HG02588 (cell line): ENCODE results near the gene IL24.
"Not testable (repeated sequence)": the region's sequence is repeated elsewhere in the genome, so short reads cannot be mapped to it uniquely, and the experiment has no call there.

ENCODE experiments used
- ATAC-seq: cut with Tn5 transposase; IDR thresholded peaks from one replicate; pipeline ENCODE4 v1.9.1; 2021; ENCODE audit warnings: mild to moderate bottlenecking, moderate library complexity; ENCODE audit not compliant: unreplicated experiment

IL24 gene

GRCh38 chr1:206897175-206897574 is at the start of gene IL24:
IL24 (plus strand) TSS chr1:206897443; CDS start chr1:206897833, 390 bp downstream.
- ATAC-seq = no peak

GRCh38 chr1:206847946-206848345 is 49.3 kb upstream of the IL24 start:
- ATAC-seq = no peak

- ATAC-seq = no peak
Observed at GRCh38 chr1:206850401-206850800, 46.8 kb upstream of the IL24 start.

GRCh38 chr1:206851341-206852010 is 45.8 kb upstream of the IL24 start:
- no peak for ATAC-seq

GRCh38 chr1:206852662-206853061 is 44.6 kb upstream of the IL24 start:
- not testable (repeated sequence) for ATAC-seq

- not testable (repeated sequence) for ATAC-seq
Observed at GRCh38 chr1:206853696-206854095, 43.5 kb upstream of the IL24 start.

GRCh38 chr1:206854401-206855129 is 42.7 kb upstream of the IL24 start:
- ATAC-seq = no peak

GRCh38 chr1:206855859-206856258 is 41.4 kb upstream of the IL24 start:
- no peak for ATAC-seq

GRCh38 chr1:206856674-206857464 is 40.4 kb upstream of the IL24 start:
- ATAC-seq = no peak

GRCh38 chr1:206859082-206859521 is 38.1 kb upstream of the IL24 start:
- no peak for ATAC-seq

- no peak for ATAC-seq
Observed at GRCh38 chr1:206860165-206860564, 37.1 kb upstream of the IL24 start.

GRCh38 chr1:206863266-206863665 is 34.0 kb upstream of the IL24 start:
- ATAC-seq = no peak

- ATAC-seq = no peak
Observed at GRCh38 chr1:206864939-206865671, 32.1 kb upstream of the IL24 start, which contains the start of gene IL20. IL20 (plus strand) TSS chr1:206865623; CDS start chr1:206865853, 230 bp downstream.

GRCh38 chr1:206866062-206866461 is 31.2 kb upstream of the IL24 start:
- no peak for ATAC-seq

- no peak for ATAC-seq
Observed at GRCh38 chr1:206867239-206867638, 30.0 kb upstream of the IL24 start.

GRCh38 chr1:206867716-206868115 is 29.5 kb upstream of the IL24 start:
- ATAC-seq = no peak

- ATAC-seq = no peak
Observed at GRCh38 chr1:206868264-206868663, 29.0 kb upstream of the IL24 start.

- no peak for ATAC-seq
Observed at GRCh38 chr1:206872139-206872538, 25.1 kb upstream of the IL24 start.

GRCh38 chr1:206873603-206874188 is 23.5 kb upstream of the IL24 start:
- ATAC-seq = no peak

- no peak for ATAC-seq
Observed at GRCh38 chr1:206875752-206876377, 21.4 kb upstream of the IL24 start.
